ENCODE results near the gene PITX3. TPM values are rescaled to one million over a fixed set of nuclear protein-coding genes. Genes with fewer than 3 reads are reported as not detected.

PITX3 gene
- polyA plus RNA-seq, 1 of the 3 experiments (the other 2 are of a cell fraction): not detected

- Histone ChIP-seq H3K4me3 (ENCODE audit: low read depth in 2 of 2, low read length in 1 of 2) (no peak overlapping the region), H2AFZ (ENCODE audit: low read depth) (no peak overlapping the region), H3K36me3 (replicated peaks in 1 of 2; ENCODE audit: control insufficient read depth in 1 of 2, insufficient read depth in 2 of 2, low read length in 1 of 2) (peaks cover 18 to 27% of the 10 kb centered on the region in 2 experiments), H3K4me1 (ENCODE audit: control insufficient read depth in 1 of 2, insufficient read depth in 2 of 2, low read depth in 1 of 2, low read length in 1 of 2) (peaks cover 8 to 18% of the 10 kb centered on the region in 2 experiments; a peak in 3 of 4 replicates), H3K9me3 (no peaks in the 10 kb centered on the region), H3F3A (replicated peaks; ENCODE audit: insufficient read depth) (peaks cover 30% of the 10 kb centered on the region), H4K20me1 (ENCODE audit: insufficient read depth) (peaks cover 41% of the 10 kb centered on the region), H3K27ac (ENCODE audit: low read depth in 2 of 2, low read length in 1 of 2) (no peak overlapping the region), H3K79me2 (ENCODE audit: insufficient read depth) (peaks cover 46% of the 10 kb centered on the region), H3K9ac (no peak overlapping the region), H3K27me3 (ENCODE audit: insufficient read depth) (no peaks in the 10 kb centered on the region), H3K9me2 (no peaks in the 10 kb centered on the region), H3K4me2 (no peak overlapping the region)
- ChIA-PET POLR2A (interaction anchor here (0.5 kb wide), 1 partner anchor 15 kb away, joined by 3 read pairs; no protein-coding TSS in a partner anchor), CTCF (no interaction called here)
- DNase-seq: no peak
- TF ChIP-seq TCF12 (IDR thresholded peaks at IDR 0.05) (no peak), YY1 (IDR thresholded peaks at IDR 0.05; ENCODE audit: low read depth) (no peak), REST (IDR thresholded peaks at IDR 0.05; ENCODE audit: low read depth, low read length) (no peak), USF1 (IDR thresholded peaks at IDR 0.05; ENCODE audit: borderline replicate concordance, low read depth) (no peak), RFX5 (IDR thresholded peaks at IDR 0.05; ENCODE audit: low read length) (no peak), MEF2A (IDR thresholded peaks at IDR 0.05; ENCODE audit: borderline replicate concordance, low read depth) (no peak), FOXM1 (IDR thresholded peaks at IDR 0.05; ENCODE audit: low read depth) (no peak), SIN3A (IDR thresholded peaks at IDR 0.05; ENCODE audit: borderline replicate concordance, low read depth, low read length) (no peak), PBX3 (IDR thresholded peaks at IDR 0.05) (no peak), NRF1 (IDR thresholded peaks at IDR 0.05; ENCODE audit: low read depth, low read length) (no peak), EP300 (IDR thresholded peaks at IDR 0.05; ENCODE audit: borderline replicate concordance in 1 of 2, low read depth in 1 of 2, low read length in 1 of 2) (no peak), TAF1 (IDR thresholded peaks at IDR 0.05; ENCODE audit: borderline replicate concordance, low read depth, low read length) (no peak), USF2 (IDR thresholded peaks at IDR 0.05; ENCODE audit: borderline replicate concordance, low read depth, low read length) (no peak)
- WGBS (ENCODE audit: low lambda C conversion rate): 95% methylated on average over 4 of the region's 4 CpGs
Measured at GRCh38 chr10:102264371-102264770, 23.1 kb upstream of the PITX3 start.

All from SK-N-SH (cell line).